Lower leg skin (tissue), 3 donors: Measurements from ENCODE around the gene OVOL1.

Experiments
- CTCF ChIP-seq, 3 donors: fragments of 450-650 bp; IDR thresholded peaks; one replicate each; pipeline ENCODE4 v1.5.1; 2016; ENCODE audit warnings: antibody characterized with exemption in 3 of 3, mild to moderate bottlenecking in 3 of 3, moderate library complexity in 2 of 3
- POLR2A ChIP-seq, 2 donors: fragments of 450-650 bp; IDR thresholded peaks; one replicate each; pipeline ENCODE4 v1.6.1; 2016 to 2017; ENCODE audit warnings: antibody characterized with exemption in 2 of 2, mild to moderate bottlenecking in 1 of 2, moderate library complexity in 1 of 2

- no peak for TF ChIP-seq CTCF (IDR thresholded peaks at IDR 0.05)
- TF ChIP-seq POLR2A (IDR thresholded peaks at IDR 0.05): no peak
These were observed 7.3 kb upstream of the OVOL1 start for GRCh38 chr11:65779669-65779918.
